Nephron (organoid): ENCODE results near the gene KIRREL3.
A peak's percentile ranks its signal among the peaks of the same experiment; 100 is the strongest.

Source experiments
- H3K27ac Mint-ChIP-seq, 3 experiments: 2 replicates each; pipeline ENCODE4 v1.8.0; 2020; ENCODE audit warnings: mixed read lengths in 3 of 3, mild to moderate bottlenecking in 2 of 3, moderate library complexity in 1 of 3
- H3K27me3 Mint-ChIP-seq: 2 replicates; pipeline ENCODE4 v1.8.0; 2021; ENCODE audit warnings: low read depth, mild to moderate bottlenecking, moderate library complexity, mixed read lengths
- H3K36me3 Mint-ChIP-seq: 2 replicates; pipeline ENCODE4 v1.8.0; 2020; ENCODE audit warnings: low read depth, mixed read lengths
- H3K4me1 Mint-ChIP-seq: 2 replicates; pipeline ENCODE4 v1.8.0; 2020; ENCODE audit warnings: mixed read lengths
- H3K4me3 Mint-ChIP-seq, 3 experiments: 2 replicates each; pipeline ENCODE4 v1.8.0; 2020; ENCODE audit warnings: mild to moderate bottlenecking in 3 of 3, mixed read lengths in 3 of 3, moderate library complexity in 2 of 3
- H3K9me3 Mint-ChIP-seq: 2 replicates; pipeline ENCODE4 v1.8.0; 2020; ENCODE audit warnings: mixed read lengths
- CTCF ChIP-seq, 3 experiments: fragments of 200-600 bp; sonication (generic); IDR thresholded peaks; one replicate each; pipeline ENCODE4 v1.5.0; 2021; ENCODE audit warnings: antibody characterized with exemption in 3 of 3; ENCODE audit not compliant: unreplicated experiment in 3 of 3

KIRREL3 gene

GRCh38 chr11:126951465-126951864, 49.1 kb downstream of the KIRREL3 start:
- H3K36me3 Mint-ChIP-seq = no peaks in the 10 kb centered on the region
- H3K27me3 Mint-ChIP-seq = peaks cover 5% of the 10 kb centered on the region
- no peaks in the 10 kb centered on the region for H3K9me3 Mint-ChIP-seq
- H3K4me1 Mint-ChIP-seq = no peaks in the 10 kb centered on the region
- TF ChIP-seq CTCF (IDR thresholded peaks at IDR 0.05; ENCODE audit: unreplicated experiment in 3 of 3) = no peak
- no peak overlapping the region for H3K4me3 Mint-ChIP-seq
- H3K27ac Mint-ChIP-seq = no peak overlapping the region

- H3K4me1 Mint-ChIP-seq = no peaks in the 10 kb centered on the region
- H3K27ac Mint-ChIP-seq = no peak overlapping the region
- H3K4me3 Mint-ChIP-seq = no peak overlapping the region
- H3K9me3 Mint-ChIP-seq = no peaks in the 10 kb centered on the region
- H3K27me3 Mint-ChIP-seq = peaks cover 11% of the 10 kb centered on the region
- TF ChIP-seq CTCF (IDR thresholded peaks at IDR 0.05; ENCODE audit: unreplicated experiment in 3 of 3) = no peak
- H3K36me3 Mint-ChIP-seq = no peaks in the 10 kb centered on the region
Measured at GRCh38 chr11:126949066-126949891, 51.3 kb downstream of the KIRREL3 start.

- no peaks in the 10 kb centered on the region for H3K9me3 Mint-ChIP-seq
- H3K27ac Mint-ChIP-seq = no peak overlapping the region
- H3K27me3 Mint-ChIP-seq = peaks cover 11% of the 10 kb centered on the region
- H3K4me3 Mint-ChIP-seq = no peak overlapping the region
- H3K4me1 Mint-ChIP-seq = no peaks in the 10 kb centered on the region
- no peaks in the 10 kb centered on the region for H3K36me3 Mint-ChIP-seq
- TF ChIP-seq CTCF (IDR thresholded peaks at IDR 0.05; ENCODE audit: unreplicated experiment in 3 of 3) = no peak
Measured at GRCh38 chr11:126948563-126948962, 52.0 kb downstream of the KIRREL3 start.

GRCh38 chr11:126945319-126945718, 55.3 kb downstream of the KIRREL3 start:
- no peak for TF ChIP-seq CTCF (IDR thresholded peaks at IDR 0.05; ENCODE audit: unreplicated experiment in 3 of 3)
- H3K4me3 Mint-ChIP-seq = no peak overlapping the region
- H3K4me1 Mint-ChIP-seq = no peaks in the 10 kb centered on the region

GRCh38 chr11:126943316-126943715, 57.3 kb downstream of the KIRREL3 start:
- no peak for TF ChIP-seq CTCF (IDR thresholded peaks at IDR 0.05; ENCODE audit: unreplicated experiment in 3 of 3)
- H3K4me1 Mint-ChIP-seq = no peaks in the 10 kb centered on the region

More at GRCh38 chr11:126945319-126945718, 55.3 kb downstream of the KIRREL3 start:
- Mint-ChIP-seq H3K27me3 (peaks cover 6% of the 10 kb centered on the region), H3K27ac (peak overlapping the region in 1 of 3 experiments; percentile 9), H3K9me3 (no peaks in the 10 kb centered on the region), H3K36me3 (no peaks in the 10 kb centered on the region)

GRCh38 chr11:126942146-126942545, 58.4 kb downstream of the KIRREL3 start:
- Mint-ChIP-seq H3K27me3 (peaks cover 6% of the 10 kb centered on the region), H3K4me1 (no peaks in the 10 kb centered on the region), H3K36me3 (no peaks in the 10 kb centered on the region), H3K9me3 (no peaks in the 10 kb centered on the region), H3K4me3 (no peak overlapping the region), H3K27ac (no peak overlapping the region)
- no peak for TF ChIP-seq CTCF (IDR thresholded peaks at IDR 0.05; ENCODE audit: unreplicated experiment in 3 of 3)

More at GRCh38 chr11:126943316-126943715, 57.3 kb downstream of the KIRREL3 start:
- Mint-ChIP-seq H3K27ac (no peak overlapping the region), H3K9me3 (no peaks in the 10 kb centered on the region), H3K36me3 (no peaks in the 10 kb centered on the region), H3K27me3 (peaks cover 6% of the 10 kb centered on the region), H3K4me3 (no peak overlapping the region)
